SJCRH30 (cell line): Measurements from ENCODE around the gene STX17. TPM values are rescaled to one million over a fixed set of nuclear protein-coding genes. Genes with fewer than 3 reads are reported as not detected.

Experiments
- DNase-seq, 2 experiments: peaks; one replicate each; pipeline ENCODE4 v3.0.0-alpha.2; 2015 to 2020
- H3K27ac ChIP-seq: fragments of 250-450 bp; sonication (Bioruptor Pico); 2 replicates; pipeline ENCODE4 v1.5.1; 2020; ENCODE audit warnings: mild to moderate bottlenecking, moderate library complexity
- H3K27me3 ChIP-seq: fragments of 250-450 bp; sonication (Bioruptor Pico); 2 replicates; pipeline ENCODE4 v1.5.1; 2020; ENCODE audit warnings: mild to moderate bottlenecking, moderate library complexity
- H3K36me3 ChIP-seq: fragments of 250-450 bp; sonication (Bioruptor Pico); 2 replicates; pipeline ENCODE4 v1.5.1; 2020; ENCODE audit warnings: mild to moderate bottlenecking, moderate library complexity
- H3K4me1 ChIP-seq: fragments of 250-450 bp; sonication (Bioruptor Pico); 2 replicates; pipeline ENCODE4 v1.5.1; 2020; ENCODE audit warnings: mild to moderate bottlenecking, moderate library complexity
- H3K4me3 ChIP-seq: fragments of 250-450 bp; sonication (Bioruptor Pico); 2 replicates; pipeline ENCODE4 v1.5.1; 2020; ENCODE audit warnings: mild to moderate bottlenecking, moderate library complexity
- H3K9me3 ChIP-seq: fragments of 250-450 bp; sonication (Bioruptor Pico); replicated peaks from 2 replicates; pipeline ENCODE4 v1.5.1; 2020; ENCODE audit warnings: mild to moderate bottlenecking, moderate library complexity
- total RNA-seq: library from RNA; depleted of rRNA; stranded (reverse); fragments of >200 nt; shearing (Covaris generic); gene quantifications from 2 replicates; pipeline ENCODE4 v1.2.3, GENCODE V29; 2014; rRNA removed

STX17 gene
- total RNA-seq, 1 experiment from 2014 or later: 17.2 TPM

DNA sequence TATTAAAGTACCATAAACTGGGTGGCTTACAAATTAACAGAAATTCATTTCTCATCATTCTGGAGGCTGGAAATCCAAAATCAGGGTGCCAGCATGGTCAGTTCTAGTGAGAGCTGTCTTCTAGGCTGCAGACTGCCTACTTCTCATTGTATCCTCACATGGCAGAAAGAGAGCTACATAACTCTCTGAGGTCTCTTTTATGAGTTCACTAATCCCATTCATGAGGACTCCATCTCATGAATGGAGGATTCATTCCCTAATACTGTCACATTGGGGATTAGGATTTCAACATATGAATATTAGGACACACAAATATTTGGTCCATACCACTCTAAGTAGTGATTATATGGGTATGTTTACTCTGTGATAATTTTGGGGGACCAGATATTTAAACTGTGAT lies 108.4 kb downstream of the STX17 start:
- Histone ChIP-seq H3K4me3 (no peak overlapping the region), H3K4me1 (no peaks in the 10 kb centered on the region; the same call in 1 of the 2 replicates), H3K36me3 (peaks cover 19% of the 10 kb centered on the region), H3K27me3 (no peaks in the 10 kb centered on the region), H3K9me3 (no peaks in the 10 kb centered on the region), H3K27ac (no peak overlapping the region)
- no peak for DNase-seq

DNA sequence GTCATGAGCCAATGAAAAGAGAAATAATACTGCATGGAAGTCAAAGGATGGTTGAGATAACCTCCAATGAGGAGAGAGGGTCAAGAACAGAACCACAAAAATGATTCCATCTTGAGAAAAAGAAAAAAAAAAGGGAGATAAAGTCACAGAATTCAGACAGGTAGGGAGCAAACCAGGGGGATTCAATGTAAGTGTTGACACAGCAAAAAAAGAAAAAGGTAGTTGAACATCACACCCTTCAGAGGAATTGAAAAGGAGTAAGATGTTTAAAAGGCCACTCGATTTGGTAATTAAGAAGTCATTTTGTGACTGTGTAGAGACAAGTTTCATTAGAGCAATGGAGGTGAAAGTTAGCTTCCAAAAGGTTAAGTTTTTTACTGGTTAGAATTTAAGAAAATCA lies 113.1 kb downstream of the STX17 start:
- DNase-seq: no peak

More for the DNA sequence above, 113.1 kb downstream of the STX17 start:
- Histone ChIP-seq H3K27me3 (no peaks in the 10 kb centered on the region), H3K4me1 (no peaks in the 10 kb centered on the region; the same call in 1 of the 2 replicates), H3K9me3 (no peaks in the 10 kb centered on the region), H3K4me3 (no peak overlapping the region), H3K27ac (no peak overlapping the region), H3K36me3 (peaks cover 17% of the 10 kb centered on the region)

Other genes with a start within 250 kb of the STX17 start
- gene NR4A3, start 84.8 kb upstream of the STX17 start, total RNA-seq: 0.13 and 0.32 TPM in 2 replicates
- 30.3 and 31.1 TPM in 2 replicates for gene ERP44, start 192.3 kb downstream of the STX17 start, total RNA-seq
- gene INVS, start 192.6 kb downstream of the STX17 start, total RNA-seq: 25.8 and 30.1 TPM in 2 replicates